CD4-positive, alpha-beta T cell treated with Interleukin-6 for 4 hours (primary cell): ENCODE data around the gene TMEM51.
A peak's percentile ranks its signal among the peaks of the same experiment; 100 is the strongest.
"Not testable (repeated sequence)": the region's sequence is repeated elsewhere in the genome, so short reads cannot be mapped to it uniquely, and the experiment has no call there.

ENCODE experiments used
- DNase-seq: peaks from one replicate; pipeline ENCODE4 v3.0.0-alpha.2; 2020; ENCODE audit warnings: mixed read lengths

The TMEM51 gene

GRCh38 chr1:15128520-15129313 lies 24.8 kb upstream of the TMEM51 start:
- DNase-seq, result peak; percentile 54

GRCh38 chr1:15129944-15130343 lies 23.6 kb upstream of the TMEM51 start:
- no peak for DNase-seq

DNA sequence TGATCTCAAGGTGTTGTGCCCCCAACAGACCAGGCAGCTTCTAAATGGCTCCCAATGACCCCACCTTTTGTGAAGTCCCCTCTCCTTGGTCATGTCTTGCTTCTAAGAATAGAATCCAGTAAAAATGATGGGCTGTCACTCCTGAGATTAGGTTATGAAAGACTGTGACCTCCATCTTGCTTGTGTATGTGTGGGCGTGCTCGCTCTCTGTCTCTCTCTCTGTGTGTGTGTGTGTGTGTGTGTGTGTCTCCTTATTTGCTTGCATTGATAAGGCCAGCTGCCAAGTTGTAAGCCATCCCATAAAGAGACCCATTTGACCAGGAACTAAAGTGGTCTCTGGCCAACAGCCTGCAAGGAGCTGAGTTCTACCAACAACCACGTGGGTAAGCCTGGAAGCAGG lies 22.9 kb upstream of the TMEM51 start:
- no peak for DNase-seq

DNA sequence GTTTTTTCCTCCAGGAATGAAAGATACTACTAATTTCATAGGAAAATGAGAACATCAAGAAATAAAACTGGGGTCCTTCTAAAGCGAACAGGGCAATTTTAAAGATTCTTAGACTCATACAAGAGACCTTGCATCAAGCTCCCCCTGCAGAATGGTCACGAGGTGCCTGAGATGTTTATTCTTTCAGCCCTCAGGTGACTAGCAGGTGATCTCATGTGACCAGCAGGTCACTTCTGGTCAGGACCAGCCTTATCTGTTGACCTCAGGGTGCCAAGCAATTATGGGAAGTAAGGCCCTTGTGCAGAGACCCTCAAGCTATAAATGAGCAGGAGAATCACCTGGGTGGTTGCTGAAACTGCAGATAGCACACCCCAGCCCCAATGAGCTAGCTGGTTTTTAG lies 20.6 kb upstream of the TMEM51 start:
- no peak for DNase-seq

GRCh38 chr1:15134285-15134684 lies 19.3 kb upstream of the TMEM51 start:
- no peak for DNase-seq

DNA sequence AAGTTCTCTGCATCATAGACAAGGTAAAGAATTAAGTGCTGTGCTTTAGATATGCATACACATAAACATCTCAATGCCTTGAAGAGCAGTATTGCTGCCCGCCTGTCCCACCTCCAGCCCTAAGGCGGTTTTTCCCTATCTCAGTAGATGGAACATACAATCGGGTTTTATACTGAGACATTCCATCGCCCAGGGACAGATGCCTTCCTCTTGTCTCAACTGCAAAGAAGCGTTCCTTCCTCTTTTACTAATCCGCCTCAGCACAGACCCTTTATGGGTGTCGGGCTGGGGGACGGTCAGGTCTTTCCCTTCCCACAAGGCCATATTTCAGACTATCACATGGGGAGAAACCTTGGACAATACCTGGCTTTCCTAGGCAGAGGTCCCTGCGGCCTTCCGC lies 17.9 kb upstream of the TMEM51 start:
- DNase-seq, result not testable (repeated sequence)

- no peak for DNase-seq
Measured at GRCh38 chr1:15137809-15138208, 15.7 kb upstream of the TMEM51 start.

GRCh38 chr1:15139654-15140350 lies 13.7 kb upstream of the TMEM51 start:
- DNase-seq, result no peak

DNA sequence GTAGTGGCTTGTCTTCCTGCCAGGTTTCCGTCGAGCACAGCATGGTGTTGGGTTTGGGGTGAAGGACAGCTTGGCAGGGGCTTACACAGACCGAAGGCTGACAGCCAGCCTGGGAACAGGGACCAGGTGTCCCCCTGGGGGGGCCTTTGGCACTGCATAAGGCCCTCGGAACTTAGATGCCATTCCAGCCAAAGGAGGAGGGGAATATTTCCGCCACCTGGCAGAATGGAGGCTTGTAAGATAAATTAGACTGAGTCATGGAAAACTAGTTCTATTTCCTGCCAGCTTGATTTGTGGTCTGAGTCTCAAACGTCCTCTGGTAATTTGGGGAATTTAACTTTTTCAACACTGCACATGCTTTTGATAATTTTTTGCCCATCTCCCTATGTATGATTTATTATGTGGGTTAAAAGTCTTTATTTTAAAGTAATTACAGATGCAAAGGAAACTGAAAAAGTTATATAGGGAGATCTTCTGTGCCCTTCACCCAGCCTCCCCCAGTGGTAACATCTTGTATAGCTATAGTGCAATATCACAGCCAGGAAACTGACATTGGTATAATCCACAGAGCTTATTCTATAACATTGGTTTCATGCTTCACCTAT lies 11.5 kb upstream of the TMEM51 start:
- no peak for DNase-seq

DNA sequence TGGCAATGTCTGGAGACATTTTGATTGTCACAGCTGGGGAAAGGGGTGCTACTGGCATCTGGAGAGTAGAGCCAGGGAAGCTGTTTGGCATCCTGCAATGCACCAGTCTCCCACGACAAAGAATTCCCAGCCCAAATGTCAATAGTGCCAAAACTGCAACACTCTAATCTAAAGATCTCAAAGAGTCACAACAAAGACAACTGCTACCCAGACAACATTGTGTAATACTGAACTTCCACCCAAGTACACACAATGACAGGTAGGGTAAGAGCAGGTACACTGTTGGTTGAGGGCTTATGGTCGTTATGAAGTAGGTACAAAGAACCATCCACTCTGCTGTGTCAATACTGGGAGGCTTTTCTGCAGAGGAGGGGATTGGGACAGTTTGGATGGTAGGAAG lies 8.2 kb upstream of the TMEM51 start:
- no peak for DNase-seq

DNA sequence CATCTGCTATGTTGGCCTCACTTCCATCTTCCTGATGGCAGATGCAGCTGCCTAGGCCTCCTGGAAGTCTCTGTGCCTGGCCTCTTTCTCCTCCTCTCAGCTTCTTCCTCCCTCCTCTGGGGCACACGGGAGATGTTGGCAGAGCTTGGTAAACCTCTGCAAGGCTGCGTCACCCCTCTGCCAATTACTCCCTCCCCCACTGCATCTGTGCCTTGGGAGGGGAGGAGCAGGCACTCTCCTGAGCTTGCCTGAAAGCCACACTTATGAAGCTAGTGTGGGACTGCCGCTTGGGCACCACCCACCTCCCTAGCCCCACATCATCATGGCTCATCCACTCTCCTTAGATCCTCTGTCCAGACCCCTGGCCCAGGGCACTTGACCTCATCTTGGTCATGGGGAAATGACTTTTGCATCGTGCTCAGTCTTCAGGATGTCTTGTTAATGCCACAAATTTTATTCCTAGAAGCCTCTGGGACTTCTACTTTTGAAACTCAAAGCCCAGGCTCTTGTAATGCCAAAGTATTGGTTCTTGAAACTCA lies 7.3 kb upstream of the TMEM51 start:
- no peak for DNase-seq

DNA sequence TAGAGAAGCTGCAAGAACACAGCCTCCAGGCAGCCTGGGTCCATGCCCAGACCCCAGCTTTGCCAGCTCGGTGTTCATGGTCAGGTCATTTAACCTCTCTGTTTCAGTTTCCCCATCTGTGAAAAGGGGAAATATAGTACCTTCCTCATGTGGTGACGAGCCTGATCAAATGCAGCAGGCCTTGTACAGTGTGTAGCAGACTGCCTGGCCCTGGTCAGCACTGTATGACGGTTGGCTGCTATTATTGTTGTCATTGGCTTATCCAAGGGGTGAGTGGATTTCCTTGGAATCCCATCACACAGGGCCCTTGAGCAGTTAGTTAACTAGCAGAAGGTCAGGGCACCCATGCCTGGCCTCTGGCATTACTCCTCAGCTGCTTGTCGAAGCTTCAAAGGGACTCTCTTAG lies 6.6 kb upstream of the TMEM51 start:
- no peak for DNase-seq

DNA sequence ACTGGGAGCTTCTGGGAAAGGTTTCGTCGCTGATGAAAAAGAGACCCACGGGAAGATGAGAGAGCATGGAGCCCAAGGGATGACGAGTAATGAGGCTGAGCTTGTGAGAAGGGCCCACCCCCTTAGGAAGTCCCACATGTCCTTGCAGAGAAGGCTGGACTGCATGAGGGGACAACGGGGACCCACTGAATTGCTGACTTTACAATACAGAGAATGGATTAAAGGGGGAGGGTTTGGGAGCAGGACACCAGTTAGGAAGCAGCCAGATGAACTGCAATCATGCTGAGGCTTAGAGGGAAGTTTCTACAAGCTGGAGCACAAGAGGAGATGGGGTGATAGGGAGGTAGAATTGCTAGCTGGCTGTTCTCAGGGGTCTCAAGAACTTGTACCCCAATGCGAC lies 5.5 kb upstream of the TMEM51 start:
- no peak for DNase-seq

- DNase-seq, result no peak
Measured at GRCh38 chr1:15148475-15148874, 5.1 kb upstream of the TMEM51 start.

DNA sequence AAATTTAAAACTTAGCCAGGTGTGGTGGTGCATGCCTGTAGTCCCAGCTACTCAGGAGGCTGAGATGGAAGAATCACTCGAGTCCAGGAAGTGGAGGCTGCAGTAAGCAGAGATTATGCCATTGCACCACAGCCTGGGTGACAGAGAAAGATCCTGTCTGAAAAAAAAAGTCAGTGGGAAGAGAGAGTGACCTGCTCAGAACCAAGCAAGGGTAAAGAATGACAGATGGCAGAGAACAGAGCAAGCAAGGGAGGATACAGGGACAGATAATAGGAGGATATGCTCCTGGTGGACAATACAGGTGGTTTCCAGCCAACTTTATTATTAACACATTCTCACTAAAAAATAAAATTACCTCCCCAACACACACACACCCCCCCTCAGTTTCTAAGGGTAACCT lies 4.6 kb upstream of the TMEM51 start:
- DNase-seq, result no peak

DNA sequence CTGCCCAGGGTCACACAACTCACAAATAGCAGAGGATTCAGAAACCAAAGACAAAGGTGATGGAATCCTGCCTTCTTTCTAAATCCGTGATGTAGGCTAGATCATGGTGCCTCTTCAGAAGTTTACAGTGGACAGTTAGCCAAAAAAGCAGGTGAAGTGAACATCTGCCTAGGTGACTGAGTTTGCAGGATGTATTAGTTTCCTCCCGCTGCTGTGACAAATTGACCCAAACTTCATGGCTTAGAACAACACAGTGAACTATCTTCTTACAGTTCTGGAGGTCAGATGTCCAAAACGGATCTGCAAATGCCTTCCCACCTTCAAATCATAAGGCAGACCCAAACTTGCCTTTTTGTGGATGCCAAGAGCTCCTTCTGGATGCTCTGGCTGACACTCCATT lies 3.2 kb upstream of the TMEM51 start:
- DNase-seq, result no peak

GRCh38 chr1:15151377-15151806 lies 2.2 kb upstream of the TMEM51 start:
- DNase-seq, result no peak

GRCh38 chr1:15151871-15152270 lies 1.7 kb upstream of the TMEM51 start:
- no peak for DNase-seq

GRCh38 chr1:15152318-15153183 lies 996 bp upstream of the TMEM51 start:
- no peak for DNase-seq

DNA sequence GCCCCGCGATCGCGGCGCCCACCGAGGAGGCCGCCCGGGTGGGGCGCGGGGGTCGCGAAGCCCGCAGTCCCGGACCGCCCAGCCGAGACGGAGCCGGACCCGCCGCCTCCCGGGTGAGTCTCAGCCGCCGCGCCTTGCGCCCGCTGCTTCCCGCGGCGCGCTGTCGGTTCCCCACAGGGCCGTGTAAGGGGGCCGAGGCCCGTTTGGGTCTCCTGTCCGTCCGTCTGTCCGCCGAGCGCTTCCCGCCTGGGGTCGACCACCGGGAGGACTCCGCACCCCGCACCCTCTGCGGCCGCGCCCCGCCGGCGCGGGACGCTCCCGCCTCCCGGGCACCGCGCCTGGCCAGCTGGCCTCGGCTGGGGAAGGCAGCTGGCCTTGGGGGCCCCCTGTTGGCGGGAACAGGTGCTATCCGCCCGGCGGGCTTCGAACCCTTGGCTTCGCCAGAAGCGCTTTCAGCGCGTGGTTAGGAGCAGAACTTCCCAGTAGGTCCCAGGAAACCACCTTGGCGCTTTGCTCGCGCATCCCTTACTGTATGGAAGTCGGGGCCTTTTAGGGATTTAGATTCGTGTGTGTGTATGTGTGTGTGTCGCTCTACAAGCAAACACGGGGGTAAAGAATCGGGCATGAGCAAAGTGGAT lies 414 bp downstream of the TMEM51 start:
- no peak for DNase-seq

DNA sequence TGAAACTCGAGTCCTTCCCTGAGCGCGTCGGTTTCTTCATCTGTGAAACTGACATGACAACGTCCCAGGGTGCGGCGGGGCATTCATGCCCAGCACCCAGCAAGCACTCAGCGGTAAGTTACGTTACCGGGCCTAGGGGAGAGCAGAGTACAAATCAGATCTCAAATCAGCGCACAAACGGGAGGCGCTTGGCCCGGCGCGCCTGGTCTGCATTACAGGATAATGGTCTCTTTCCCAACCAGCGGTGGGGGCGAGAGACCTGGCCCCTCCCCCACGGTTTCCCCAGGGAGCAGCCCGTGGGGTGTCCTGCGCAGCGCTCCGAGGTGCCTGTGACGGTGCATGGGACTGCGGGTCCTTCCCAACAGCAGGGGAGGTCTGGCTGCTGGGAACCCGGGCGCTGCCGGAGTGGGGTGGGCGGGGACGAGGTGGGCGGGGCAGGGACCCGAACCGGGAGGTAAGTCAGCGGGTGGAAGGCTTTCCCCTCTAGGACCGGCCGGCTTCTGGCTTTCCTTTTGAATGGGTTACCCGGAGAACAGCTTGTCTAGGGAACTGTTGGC lies 1.0 kb downstream of the TMEM51 start:
- no peak for DNase-seq

DNA sequence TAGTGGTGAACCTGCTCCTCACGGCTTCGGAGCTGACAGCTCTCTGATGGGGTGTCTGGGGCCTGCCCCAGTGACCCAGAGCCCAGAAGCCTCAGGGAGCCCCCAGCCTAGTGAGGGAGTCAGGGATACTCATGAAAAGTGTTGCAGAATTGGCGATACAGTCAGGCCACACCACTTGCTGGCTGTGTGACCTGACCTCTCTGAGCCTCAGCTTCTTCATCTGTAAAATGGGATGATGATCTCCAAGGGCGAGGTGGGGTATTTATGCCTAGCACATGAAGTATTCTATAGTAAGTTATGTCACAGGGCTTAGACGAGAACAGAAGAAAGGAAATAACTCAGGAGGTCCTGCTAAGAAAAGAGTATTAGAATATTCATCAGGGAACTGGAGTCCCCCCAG lies 1.6 kb downstream of the TMEM51 start:
- no peak for DNase-seq
